IPS-18a (cell line): ENCODE measurements around the gene MORF4L1.

Source experiments
- H3K27ac ChIP-seq: one replicate; pipeline ENCODE4 v1.5.1; 2013; ENCODE audit warnings: low read length
- H3K27me3 ChIP-seq: one replicate; pipeline ENCODE4 v1.6.1; 2013; ENCODE audit warnings: mild to moderate bottlenecking, low read length; ENCODE audit not compliant: control insufficient read depth, insufficient read depth
- H3K36me3 ChIP-seq: one replicate; pipeline ENCODE4 v1.6.1; 2013; ENCODE audit warnings: low read depth, low read length; ENCODE audit not compliant: control insufficient read depth
- H3K4me1 ChIP-seq: one replicate; pipeline ENCODE4 v1.6.1; 2013; ENCODE audit warnings: low read depth, low read length; ENCODE audit not compliant: control insufficient read depth
- H3K4me3 ChIP-seq: one replicate; pipeline ENCODE4 v1.5.1; 2013; ENCODE audit warnings: low read length
- H3K9ac ChIP-seq: one replicate; pipeline ENCODE4 v1.6.1; 2013; ENCODE audit warnings: mild to moderate bottlenecking, low read length, moderate library complexity
- H3K9me3 ChIP-seq: one replicate; pipeline ENCODE4 v1.6.1; 2013; ENCODE audit warnings: low read depth, low read length; ENCODE audit not compliant: control insufficient read depth

MORF4L1 gene

DNA sequence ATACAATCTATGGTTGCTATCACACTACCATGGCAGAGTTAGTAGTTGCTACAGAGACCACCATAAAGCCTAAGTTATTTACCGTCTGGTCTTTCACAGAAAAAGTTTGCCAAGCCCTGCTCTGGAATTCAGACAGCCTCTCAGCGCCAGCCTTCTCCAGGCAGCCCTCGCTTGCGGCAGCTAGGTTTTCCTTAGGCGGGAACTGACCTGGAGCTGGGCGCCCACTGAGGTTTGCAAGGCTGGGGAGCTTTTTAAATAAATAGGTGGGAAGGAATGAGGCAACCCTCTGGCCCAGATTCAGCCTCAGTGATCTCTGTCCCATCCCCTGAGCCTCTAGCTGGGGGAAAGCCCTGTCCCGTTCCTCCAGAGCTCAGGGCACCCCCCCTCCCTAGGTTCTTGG lies 71.0 kb downstream of the MORF4L1 start:
- H3K4me3 ChIP-seq = no peak overlapping the region
- H3K27me3 ChIP-seq = peaks cover 30% of the 10 kb centered on the region
- H3K4me1 ChIP-seq = no peaks in the 10 kb centered on the region
- H3K36me3 ChIP-seq = no peaks in the 10 kb centered on the region
- H3K27ac ChIP-seq = no peak overlapping the region
- no peaks in the 10 kb centered on the region for H3K9me3 ChIP-seq
- no peak overlapping the region for H3K9ac ChIP-seq

DNA sequence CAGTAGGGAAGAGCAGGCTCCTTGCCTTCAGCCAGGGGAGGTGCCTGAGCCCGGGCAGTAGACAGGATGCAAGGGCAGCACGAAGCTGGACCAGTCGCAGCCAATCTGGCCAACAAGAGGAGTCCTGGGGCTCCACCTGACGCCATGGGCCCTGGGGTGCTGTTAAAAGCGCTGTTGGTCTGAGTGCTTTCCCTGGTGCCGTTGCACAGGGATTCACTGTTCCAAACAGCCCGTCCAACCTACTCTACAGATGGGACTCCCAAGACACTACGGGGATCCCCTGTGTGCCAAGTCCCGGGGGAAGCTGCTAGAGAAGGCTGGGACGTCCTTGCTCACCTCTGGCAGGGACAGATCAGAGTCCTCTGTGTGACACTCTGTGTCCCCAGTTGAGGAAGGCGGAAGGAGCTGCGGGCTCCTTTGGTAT lies 71.5 kb downstream of the MORF4L1 start:
- no peaks in the 10 kb centered on the region for H3K4me1 ChIP-seq
- H3K9ac ChIP-seq = peak overlapping the region; percentile 22

DNA sequence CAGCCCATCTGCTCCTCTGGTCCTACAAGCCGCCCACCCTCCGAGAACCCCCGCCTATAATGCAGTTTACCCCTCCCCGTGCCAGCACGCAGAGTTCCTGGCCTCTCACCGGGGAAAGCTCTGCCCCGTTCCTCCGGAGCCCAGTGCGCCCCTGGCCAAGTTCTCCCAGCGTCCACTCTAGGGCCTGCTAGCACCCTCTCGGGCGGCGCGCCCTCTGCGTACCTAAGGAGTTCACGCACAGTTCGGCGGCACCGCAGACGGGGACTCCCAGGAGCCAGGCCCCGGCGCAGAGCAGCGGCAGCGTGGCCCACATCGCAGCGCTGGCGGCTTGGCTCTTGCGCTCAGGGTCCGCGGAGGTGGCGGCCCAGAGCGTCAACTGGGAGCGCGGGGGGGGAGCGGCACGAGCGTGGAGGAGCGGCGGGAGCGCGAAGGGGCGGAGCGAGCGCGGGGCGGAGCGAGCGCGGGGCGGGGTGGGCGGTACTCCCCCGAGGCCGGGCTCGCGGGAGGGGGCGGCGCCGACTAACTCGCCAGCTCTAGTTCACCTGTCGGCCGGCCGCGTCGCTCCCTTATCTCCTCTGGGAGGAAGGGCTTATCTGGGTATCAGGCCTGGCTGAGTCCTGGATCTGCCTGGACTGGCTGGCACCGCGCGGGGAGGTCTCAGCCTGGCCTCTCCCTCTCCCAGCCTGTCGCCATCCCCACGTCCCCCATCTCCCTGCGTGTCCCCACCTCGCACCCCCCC lies 72.1 kb downstream of the MORF4L1 start, which contains the start of gene CTSH:
Gene CTSH, minus strand, starts transcription at position 378 of the 739 bp plus-strand sequence. Its CDS starts 65 bp downstream, at position 313.
- Histone ChIP-seq H3K27ac (no peak within 1 kb of the TSS), H3K36me3 (no peaks in the 10 kb centered on the region), H3K4me1 (no peaks in the 10 kb centered on the region), H3K27me3 (peaks cover 30% of the 10 kb centered on the region), H3K9ac (peak within 1 kb of the TSS; percentile 22), H3K4me3 (peak within 1 kb of the TSS; percentile 69), H3K9me3 (no peaks in the 10 kb centered on the region)

More for the DNA sequence above, 71.5 kb downstream of the MORF4L1 start:
- Histone ChIP-seq H3K9me3 (no peaks in the 10 kb centered on the region), H3K27me3 (peaks cover 30% of the 10 kb centered on the region), H3K27ac (no peak overlapping the region), H3K36me3 (no peaks in the 10 kb centered on the region), H3K4me3 (peak overlapping the region; percentile 69)

DNA sequence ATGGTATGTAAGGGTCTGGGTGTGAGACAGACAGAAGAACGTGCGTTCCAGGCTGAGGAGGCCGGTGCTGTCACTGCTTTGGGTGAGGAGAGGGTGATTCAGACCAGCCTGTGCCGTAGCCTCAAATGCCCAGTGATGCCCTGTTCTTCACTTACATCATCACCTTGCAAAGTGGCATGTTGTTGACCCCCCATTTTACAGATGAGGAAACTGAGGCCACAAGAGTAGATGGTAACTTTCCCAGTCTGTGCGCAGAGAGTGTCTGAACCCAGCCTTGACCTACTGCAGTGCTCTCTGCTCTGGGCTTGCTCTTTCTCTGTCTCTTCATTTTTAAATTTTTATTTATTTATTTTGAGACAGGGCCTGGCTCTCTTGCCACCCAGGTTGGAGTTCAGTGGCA lies 73.8 kb downstream of the MORF4L1 start:
- Histone ChIP-seq H3K4me1 (no peaks in the 10 kb centered on the region), H3K27ac (no peak overlapping the region), H3K9me3 (no peaks in the 10 kb centered on the region), H3K4me3 (no peak overlapping the region), H3K36me3 (no peaks in the 10 kb centered on the region), H3K9ac (no peak overlapping the region), H3K27me3 (peaks cover 30% of the 10 kb centered on the region)

DNA sequence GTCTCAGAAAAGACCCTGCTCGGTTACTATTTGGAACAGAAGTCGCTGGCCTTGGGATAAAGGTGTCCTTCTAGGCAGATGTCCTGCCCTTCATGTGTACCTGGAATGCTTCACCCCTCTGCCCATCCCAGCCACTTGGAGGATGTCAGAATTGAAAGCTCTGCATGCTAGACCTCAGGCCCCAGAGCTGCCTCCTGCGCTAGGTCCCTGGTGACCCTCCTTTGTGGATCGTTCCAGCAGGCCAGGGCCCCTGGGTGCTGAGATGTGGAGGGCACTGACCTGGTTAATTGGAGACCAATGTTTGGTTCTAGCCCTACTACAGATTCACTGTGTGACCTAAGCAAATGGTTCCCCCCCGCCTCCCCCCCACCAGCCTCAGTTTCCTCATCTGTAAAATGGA lies 74.8 kb downstream of the MORF4L1 start:
- H3K4me3 ChIP-seq = no peak overlapping the region
- H3K27me3 ChIP-seq = peaks cover 30% of the 10 kb centered on the region
- H3K36me3 ChIP-seq = no peaks in the 10 kb centered on the region
- H3K4me1 ChIP-seq = no peaks in the 10 kb centered on the region
- H3K9ac ChIP-seq = no peak overlapping the region
- no peak overlapping the region for H3K27ac ChIP-seq
- no peaks in the 10 kb centered on the region for H3K9me3 ChIP-seq
